Fibroblast of mammary gland (primary cell): ENCODE data around the gene CXCR4.

Source experiments
- DNase-seq: peaks from one replicate; pipeline ENCODE4 v3.0.0-alpha.2; 2010; ENCODE audit warnings: low read depth
- H3K4me3 ChIP-seq: 2 replicates; pipeline ENCODE4 v1.5.1; 2011; ENCODE audit warnings: low read depth, mild to moderate bottlenecking, low read length, moderate library complexity; ENCODE audit not compliant: control insufficient read depth
- CTCF ChIP-seq: conservative IDR thresholded peaks from 2 replicates; pipeline ENCODE4 v1.5.1; 2011; ENCODE audit warnings: low read depth, low read length, inconsistent platforms; ENCODE audit not compliant: control insufficient read depth, insufficient read depth

CXCR4 gene

GRCh38 chr2:136068581-136069227, 49.2 kb downstream of the CXCR4 start:
- no peak for TF ChIP-seq CTCF
- no peak overlapping the region for H3K4me3 ChIP-seq
- no peak for DNase-seq

- no peak for DNase-seq
- no peak for TF ChIP-seq CTCF
- H3K4me3 ChIP-seq, result no peak overlapping the region
Observed at GRCh38 chr2:136067897-136068580, 49.9 kb downstream of the CXCR4 start.

GRCh38 chr2:136067459-136067858, 50.5 kb downstream of the CXCR4 start:
- H3K4me3 ChIP-seq, result no peak overlapping the region
- DNase-seq, result no peak
- no peak for TF ChIP-seq CTCF

GRCh38 chr2:136065907-136066306, 52.0 kb downstream of the CXCR4 start:
- no peak for TF ChIP-seq CTCF
- DNase-seq, result no peak
- H3K4me3 ChIP-seq, result no peak overlapping the region

- no peak for TF ChIP-seq CTCF
- DNase-seq, result no peak
- H3K4me3 ChIP-seq, result no peak overlapping the region
Observed at GRCh38 chr2:136065384-136065783, 52.6 kb downstream of the CXCR4 start.
